ENCODE results near the gene RNF217.

RNF217 gene

GRCh38 chr6:124986164-124986563 is 23.9 kb downstream of the RNF217 start:
- FAIRE-seq: no peak
- DNase-seq (ENCODE audit: extremely low spot score, insufficient read length, low read depth): no peak

- FAIRE-seq: no peak
- no peak for DNase-seq (ENCODE audit: extremely low spot score, insufficient read length, low read depth)
Observed at GRCh38 chr6:124987291-124987690, 25.1 kb downstream of the RNF217 start.

GRCh38 chr6:124987999-124988591 is 25.9 kb downstream of the RNF217 start:
- FAIRE-seq (no peak), DNase-seq (ENCODE audit: extremely low spot score, insufficient read length, low read depth) (no peak)

GRCh38 chr6:124989136-124989983 is 27.1 kb downstream of the RNF217 start:
- no peak for DNase-seq (ENCODE audit: extremely low spot score, insufficient read length, low read depth)
- no peak for FAIRE-seq

GRCh38 chr6:124990988-124991387 is 28.8 kb downstream of the RNF217 start:
- no peak for DNase-seq (ENCODE audit: extremely low spot score, insufficient read length, low read depth)
- FAIRE-seq: no peak

- DNase-seq (ENCODE audit: extremely low spot score, insufficient read length, low read depth) (no peak), FAIRE-seq (no peak)
Observed at GRCh38 chr6:124991764-124992295, 29.6 kb downstream of the RNF217 start.

- no peak for FAIRE-seq
Observed at GRCh38 chr6:124993327-124993726, 31.1 kb downstream of the RNF217 start.

GRCh38 chr6:124994648-124995047 is 32.4 kb downstream of the RNF217 start:
- FAIRE-seq (no peak), DNase-seq (ENCODE audit: extremely low spot score, insufficient read length, low read depth) (no peak)

More at GRCh38 chr6:124993327-124993726, 31.1 kb downstream of the RNF217 start:
- no peak for DNase-seq (ENCODE audit: extremely low spot score, insufficient read length, low read depth)

- FAIRE-seq: no peak
- no peak for DNase-seq (ENCODE audit: extremely low spot score, insufficient read length, low read depth)
Observed at GRCh38 chr6:124995131-124995530, 32.9 kb downstream of the RNF217 start.

- FAIRE-seq: no peak
Observed at GRCh38 chr6:124995645-124996325, 33.5 kb downstream of the RNF217 start.

GRCh38 chr6:124996411-124996810 is 34.2 kb downstream of the RNF217 start:
- FAIRE-seq (no peak), DNase-seq (ENCODE audit: extremely low spot score, insufficient read length, low read depth) (no peak)

More at GRCh38 chr6:124995645-124996325, 33.5 kb downstream of the RNF217 start:
- no peak for DNase-seq (ENCODE audit: extremely low spot score, insufficient read length, low read depth)

GRCh38 chr6:124997196-124997875 is 35.1 kb downstream of the RNF217 start:
- no peak for FAIRE-seq
- DNase-seq (ENCODE audit: extremely low spot score, insufficient read length, low read depth): no peak

- no peak for DNase-seq (ENCODE audit: extremely low spot score, insufficient read length, low read depth)
- no peak for FAIRE-seq
Observed at GRCh38 chr6:124999105-124999764, 37.0 kb downstream of the RNF217 start.

GRCh38 chr6:125001684-125002405 is 39.6 kb downstream of the RNF217 start:
- DNase-seq (ENCODE audit: extremely low spot score, insufficient read length, low read depth): no peak
- no peak for FAIRE-seq

GRCh38 chr6:125002406-125002741 is 40.1 kb downstream of the RNF217 start:
- DNase-seq (ENCODE audit: extremely low spot score, insufficient read length, low read depth) (no peak), FAIRE-seq (no peak)

- no peak for FAIRE-seq
- DNase-seq (ENCODE audit: extremely low spot score, insufficient read length, low read depth): no peak
Observed at GRCh38 chr6:125003070-125003469, 40.8 kb downstream of the RNF217 start.

GRCh38 chr6:125004198-125004597 is 42.0 kb downstream of the RNF217 start:
- DNase-seq (ENCODE audit: extremely low spot score, insufficient read length, low read depth) (no peak), FAIRE-seq (no peak)

- DNase-seq (ENCODE audit: extremely low spot score, insufficient read length, low read depth) (no peak), FAIRE-seq (no peak)
Observed at GRCh38 chr6:125004797-125005595, 42.8 kb downstream of the RNF217 start.

Data from GM18507 (cell line).